GM19372 (cell line): Measurements from ENCODE around the gene AKAP6.

Experiments
- ATAC-seq: cut with Tn5 transposase; IDR thresholded peaks from one replicate; pipeline ENCODE4 v1.9.1; 2021; ENCODE audit warnings: mild to moderate bottlenecking, low read depth, moderate library complexity; ENCODE audit not compliant: unreplicated experiment

The AKAP6 gene

GRCh38 chr14:32722631-32723183 lies 393.6 kb downstream of the AKAP6 start:
- no peak for ATAC-seq

DNA sequence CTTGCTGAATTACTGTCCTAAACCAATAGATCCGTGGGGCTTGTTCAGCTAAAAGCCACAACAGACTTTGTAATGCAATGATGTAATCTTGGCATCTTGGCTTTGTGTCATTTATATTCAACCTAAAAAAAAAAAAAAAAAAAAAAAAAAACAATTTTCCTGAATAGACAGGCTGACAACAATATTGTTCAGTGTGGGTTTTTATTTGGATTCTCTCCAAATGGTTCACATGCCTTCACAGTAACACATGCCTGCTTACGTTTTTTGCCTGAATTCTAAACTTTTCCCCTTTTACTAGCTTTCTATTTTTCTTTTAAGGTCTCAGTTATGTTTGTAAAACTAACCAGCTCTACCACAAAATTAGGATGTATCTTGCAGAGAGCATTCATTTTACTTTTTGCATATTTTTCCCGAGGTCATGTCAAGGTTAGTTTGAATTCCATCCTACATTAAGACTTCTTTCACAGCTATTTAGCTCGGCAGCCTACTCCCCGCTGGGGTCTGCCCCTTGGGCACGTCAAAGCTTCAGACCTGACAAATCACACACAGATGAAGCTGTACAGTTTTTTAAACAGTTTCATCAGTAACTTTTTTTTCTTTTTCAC lies 395.9 kb downstream of the AKAP6 start:
- no peak for ATAC-seq

- ATAC-seq, result no peak
These were observed 397.4 kb downstream of the AKAP6 start for GRCh38 chr14:32726516-32726915.

DNA sequence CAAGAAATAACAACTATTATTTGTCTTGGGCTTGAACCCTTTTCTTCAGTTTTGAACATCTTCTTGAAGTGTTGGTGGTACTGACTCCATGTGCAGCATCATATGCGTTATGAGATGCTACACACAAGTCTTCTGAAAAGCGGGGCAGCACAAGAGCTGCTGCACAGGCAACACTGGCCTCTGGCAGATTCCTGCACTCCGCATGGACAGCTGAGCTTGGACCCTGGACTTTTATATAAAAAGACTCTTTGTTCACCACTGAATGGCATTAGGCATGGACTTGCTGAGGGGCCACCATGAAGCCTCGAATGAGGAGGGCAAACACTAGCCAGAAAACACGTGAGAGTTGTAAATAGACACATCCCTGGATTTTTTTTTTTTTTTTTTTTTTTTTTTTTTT lies 398.7 kb downstream of the AKAP6 start:
- ATAC-seq, result no peak

GRCh38 chr14:32728526-32728925 lies 399.4 kb downstream of the AKAP6 start:
- no peak for ATAC-seq

GRCh38 chr14:32728976-32729375 lies 399.9 kb downstream of the AKAP6 start:
- ATAC-seq, result no peak

DNA sequence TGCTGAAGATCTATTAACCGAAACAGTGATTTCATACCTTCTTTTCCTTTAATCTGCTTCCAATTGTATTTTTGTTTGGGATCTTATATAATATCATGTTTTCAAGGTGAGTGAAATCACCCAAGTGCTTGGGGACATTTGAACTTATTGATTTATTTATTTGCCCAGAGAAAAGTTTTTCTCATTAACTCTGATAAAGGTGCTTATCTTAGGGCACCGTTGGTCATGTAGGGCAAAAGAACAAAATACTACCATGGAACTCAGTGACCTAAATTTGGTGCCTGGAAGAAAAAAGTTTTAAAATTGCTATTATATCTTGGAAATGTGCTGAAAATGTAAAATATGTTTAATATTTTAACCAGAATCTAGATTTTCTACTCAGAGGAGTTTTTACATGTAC lies 402.2 kb downstream of the AKAP6 start:
- ATAC-seq, result no peak

GRCh38 chr14:32733015-32733414 lies 403.9 kb downstream of the AKAP6 start:
- no peak for ATAC-seq

- no peak for ATAC-seq
These were observed 405.2 kb downstream of the AKAP6 start for GRCh38 chr14:32734261-32734660.

- ATAC-seq, result no peak
These were observed 408.5 kb downstream of the AKAP6 start for GRCh38 chr14:32737621-32738020.

DNA sequence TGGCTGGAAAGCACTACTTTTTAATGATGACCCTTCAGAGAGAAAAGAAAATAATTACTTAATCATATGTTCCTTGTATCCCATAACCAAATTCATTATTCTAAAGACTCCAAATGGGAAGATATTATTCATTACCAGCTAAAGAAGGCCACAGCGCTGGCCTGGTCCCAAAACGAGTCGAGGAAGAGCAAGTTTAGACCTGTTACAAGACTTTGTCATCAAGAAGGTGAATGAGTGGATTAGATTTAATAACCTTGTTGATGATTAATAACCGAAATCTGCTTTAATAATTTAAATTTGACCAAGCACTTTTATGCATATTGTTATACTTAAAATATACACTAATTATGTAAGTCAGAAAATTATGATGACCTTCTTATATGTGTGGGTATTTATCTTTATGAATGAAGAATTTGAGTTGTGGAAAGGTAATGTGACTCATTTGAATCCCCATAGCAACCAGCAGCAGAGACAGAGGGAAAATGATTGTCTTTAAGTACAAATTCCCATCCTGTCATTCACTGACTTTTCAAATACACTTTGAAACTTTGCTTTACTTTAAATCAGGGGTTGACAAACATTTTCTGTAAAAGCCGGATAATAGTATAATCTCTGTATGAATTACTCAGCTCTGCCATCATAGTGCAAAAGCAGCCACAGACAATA lies 409.2 kb downstream of the AKAP6 start:
- no peak for ATAC-seq

DNA sequence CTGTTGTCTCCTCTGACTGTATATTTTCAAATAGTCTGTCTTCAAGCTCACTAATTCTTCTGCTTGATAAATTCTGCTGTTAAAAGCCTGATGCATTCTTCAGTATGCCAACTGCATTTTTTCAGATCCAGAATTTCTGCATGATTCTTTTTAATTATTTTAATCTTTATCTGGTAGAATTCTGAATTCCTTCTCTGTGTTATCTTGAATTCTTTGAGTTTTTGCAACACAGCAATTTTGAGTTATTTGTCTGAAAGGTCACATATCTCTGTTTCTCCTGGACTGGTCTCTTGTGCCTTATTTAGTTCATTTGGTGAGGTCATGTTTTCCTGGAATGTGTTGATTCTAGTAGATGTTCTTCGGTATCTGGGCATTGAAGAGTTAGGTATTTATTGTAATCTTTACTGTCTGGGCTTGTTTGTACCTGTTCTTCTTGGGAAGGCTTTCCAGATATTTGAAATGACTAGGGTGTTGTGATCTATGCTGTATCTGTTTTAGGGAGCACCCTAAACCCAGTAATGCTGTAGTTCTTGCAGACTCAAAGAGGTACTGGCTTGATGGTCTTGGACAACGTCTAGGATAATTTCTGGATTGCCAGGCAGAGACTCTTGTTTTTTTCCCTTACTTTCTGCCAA lies 415.8 kb downstream of the AKAP6 start:
- ATAC-seq, result no peak

DNA sequence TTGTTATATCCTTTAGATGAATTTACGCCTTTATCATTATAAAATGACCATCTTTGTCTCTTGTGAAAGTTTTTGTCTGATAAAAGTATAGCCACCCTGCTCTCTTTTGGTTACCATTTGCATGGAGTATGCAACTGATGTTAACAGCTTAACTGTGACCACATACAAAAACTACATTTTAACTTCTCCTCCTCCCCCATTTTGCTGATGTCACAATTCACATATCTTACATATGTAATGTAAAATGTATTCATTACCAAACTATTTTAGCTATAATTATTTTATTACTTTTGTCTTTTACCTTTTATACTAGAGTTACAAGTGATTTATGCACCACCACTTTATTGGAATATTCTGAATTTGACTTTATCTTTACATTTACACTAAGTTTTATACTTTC lies 425.1 kb downstream of the AKAP6 start:
- no peak for ATAC-seq

- no peak for ATAC-seq
These were observed 427.1 kb downstream of the AKAP6 start for GRCh38 chr14:32756173-32756572.

GRCh38 chr14:32756775-32757174 lies 427.7 kb downstream of the AKAP6 start:
- ATAC-seq, result no peak

DNA sequence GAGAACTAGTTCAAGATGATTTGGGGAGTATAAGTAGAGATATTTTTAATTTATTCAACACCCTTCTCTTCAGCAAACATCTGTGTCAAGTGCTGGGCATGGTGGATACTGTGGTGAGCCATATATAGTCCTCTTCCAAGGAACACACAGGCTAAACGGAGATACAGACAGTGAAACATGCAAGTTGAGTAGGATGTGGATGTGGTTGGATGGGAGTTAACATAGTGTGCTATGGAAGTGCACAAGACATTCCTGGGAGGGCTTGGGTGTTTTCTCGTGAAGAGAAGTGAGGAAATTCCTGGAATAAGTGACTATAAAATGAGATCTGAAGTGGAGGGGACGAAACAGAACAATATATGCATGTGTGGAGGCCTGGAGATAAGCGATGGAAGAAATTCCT lies 428.5 kb downstream of the AKAP6 start:
- ATAC-seq, result no peak

GRCh38 chr14:32761381-32761968 lies 432.4 kb downstream of the AKAP6 start:
- no peak for ATAC-seq

GRCh38 chr14:32762886-32763285 lies 433.8 kb downstream of the AKAP6 start:
- no peak for ATAC-seq

GRCh38 chr14:32763673-32764072 lies 434.6 kb downstream of the AKAP6 start:
- ATAC-seq, result no peak

DNA sequence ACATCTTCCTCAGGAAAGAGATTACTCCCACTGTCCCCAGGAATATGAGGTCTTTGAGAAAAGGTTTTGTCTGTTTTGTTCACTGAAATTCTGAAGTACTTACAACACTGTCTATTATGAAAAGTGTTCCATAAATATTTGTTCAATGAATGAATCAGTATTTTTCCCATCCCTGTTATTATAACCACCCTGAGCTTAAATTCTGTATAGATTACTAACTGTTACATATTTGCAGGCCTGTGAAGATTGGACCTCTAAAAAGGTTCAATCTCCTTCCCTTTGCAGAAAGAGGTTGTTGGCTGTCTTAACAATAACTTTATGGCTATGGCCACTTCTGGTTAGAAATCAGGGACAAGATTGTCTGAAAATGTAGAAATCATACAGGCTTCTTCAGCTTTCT lies 435.0 kb downstream of the AKAP6 start:
- no peak for ATAC-seq

- ATAC-seq, result no peak
These were observed 441.3 kb downstream of the AKAP6 start for GRCh38 chr14:32770422-32770821.
